HG03280 (cell line): Measurements from ENCODE around the gene MDFI.

Source experiments
- ATAC-seq: cut with Tn5 transposase; IDR thresholded peaks from one replicate; pipeline ENCODE4 v1.9.1; 2021; ENCODE audit warnings: mild to moderate bottlenecking, moderate library complexity; ENCODE audit not compliant: unreplicated experiment

MDFI gene

GRCh38 chr6:41648921-41649320, 10.7 kb downstream of the MDFI start:
- ATAC-seq = no peak

GRCh38 chr6:41649596-41649995, 11.3 kb downstream of the MDFI start:
- no peak for ATAC-seq

GRCh38 chr6:41650120-41650519, 11.9 kb downstream of the MDFI start:
- ATAC-seq = no peak

GRCh38 chr6:41651246-41651961, 13.1 kb downstream of the MDFI start:
- ATAC-seq = no peak

- ATAC-seq = no peak
Observed at GRCh38 chr6:41651962-41652657, 13.8 kb downstream of the MDFI start.

GRCh38 chr6:41652866-41653652, 14.8 kb downstream of the MDFI start:
- ATAC-seq = no peak

GRCh38 chr6:41653691-41654090, 15.4 kb downstream of the MDFI start:
- ATAC-seq = no peak

GRCh38 chr6:41654151-41654697, 16.0 kb downstream of the MDFI start:
- no peak for ATAC-seq

- no peak for ATAC-seq
Observed at GRCh38 chr6:41654698-41655151, 16.5 kb downstream of the MDFI start.

- ATAC-seq = no peak
Observed at GRCh38 chr6:41655176-41655575, 16.9 kb downstream of the MDFI start.

- no peak for ATAC-seq
Observed at GRCh38 chr6:41655646-41656001, 17.4 kb downstream of the MDFI start.

- no peak for ATAC-seq
Observed at GRCh38 chr6:41656002-41656691, 17.9 kb downstream of the MDFI start.

- ATAC-seq = no peak
Observed at GRCh38 chr6:41657131-41658094, 19.1 kb downstream of the MDFI start.

GRCh38 chr6:41658636-41659035, 20.4 kb downstream of the MDFI start:
- no peak for ATAC-seq

- ATAC-seq = no peak
Observed at GRCh38 chr6:41659935-41660334, 21.7 kb downstream of the MDFI start.

GRCh38 chr6:41663568-41663967, 25.3 kb downstream of the MDFI start:
- no peak for ATAC-seq

- ATAC-seq = no peak
Observed at GRCh38 chr6:41664271-41664670, 26.0 kb downstream of the MDFI start.

GRCh38 chr6:41667195-41667594, 28.9 kb downstream of the MDFI start:
- no peak for ATAC-seq

- ATAC-seq = no peak
Observed at GRCh38 chr6:41668968-41669367, 30.7 kb downstream of the MDFI start.
